IMR-90 (cell line): ENCODE measurements around the gene NAA80. TPM values are rescaled to one million over a fixed set of nuclear protein-coding genes. Genes with fewer than 3 reads are reported as not detected.

Source experiments
- ATAC-seq: fragments of 200-7000 bp; cut with Tn5 transposase; 2 replicates; pipeline ENCODE4 v1.9.1; 2020; ENCODE audit warnings: low read depth, mild to moderate bottlenecking, moderate library complexity
- BruUV-seq: library from RNA; stranded (reverse); fragments of 400-500 nt; replicated peaks from 2 replicates; lab custom pipeline; 2021; lab: Mats Ljungman, UMichigan
- CTCF ChIA-PET: fragments of 300-600 bp; formaldehyde crosslinking; extraction: SDS; loops from one replicate; lab custom pipeline; 2021; ENCODE audit warnings: antibody characterized with exemption; lab: Yijun Ruan, JAX
- POLR2A ChIA-PET: fragments of 300-600 bp; sonication (Branson Sonifier 250); formaldehyde crosslinking; loops from one replicate; lab custom pipeline; 2022; ENCODE audit warnings: antibody characterized with exemption; ENCODE audit not compliant: unreplicated experiment; lab: Charles Lee
- DNase-seq: peaks from one replicate; pipeline ENCODE4 v3.0.0; 2013
- H2AFZ ChIP-seq: replicated peaks from 2 replicates; pipeline ENCODE3; 2013; ENCODE audit warnings: low read length, mild to moderate bottlenecking; ENCODE audit not compliant: poor library complexity
- H2AK5ac ChIP-seq: 2 replicates; pipeline ENCODE4 v1.6.1; 2013; ENCODE audit warnings: low read depth, low read length, inconsistent platforms
- H2AK9ac ChIP-seq: replicated peaks from 2 replicates; pipeline ENCODE3; 2013; ENCODE audit warnings: mild to moderate bottlenecking, low read depth, low read length, moderate library complexity; ENCODE audit not compliant: poor library complexity
- H2BK120ac ChIP-seq: 2 replicates; pipeline ENCODE4 v1.6.1; 2013; ENCODE audit warnings: low read depth, low read length, inconsistent platforms
- H2BK15ac ChIP-seq: 3 replicates; pipeline ENCODE4 v1.6.1; 2013; ENCODE audit warnings: low read depth, low read length, inconsistent platforms
- H2BK20ac ChIP-seq: 2 replicates; pipeline ENCODE4 v1.6.1; 2013; ENCODE audit warnings: low read depth, mild to moderate bottlenecking, inconsistent platforms, low read length, moderate library complexity
- H2BK5ac ChIP-seq: 2 replicates; pipeline ENCODE4 v1.6.1; 2013; ENCODE audit warnings: mild to moderate bottlenecking, low read depth, low read length, inconsistent platforms; ENCODE audit not compliant: poor library complexity, severe bottlenecking
- H3K14ac ChIP-seq: replicated peaks from 2 replicates; pipeline ENCODE4 v1.6.1; 2013; ENCODE audit warnings: low read depth, low read length, inconsistent platforms
- H3K18ac ChIP-seq: 2 replicates; pipeline ENCODE4 v1.6.1; 2013; ENCODE audit warnings: low read depth, low read length, control low read depth
- H3K23ac ChIP-seq: 2 replicates; pipeline ENCODE4 v1.6.1; 2013; ENCODE audit warnings: low read depth, low read length, inconsistent platforms
- H3K27ac ChIP-seq: 2 replicates; pipeline ENCODE4 v1.5.1; 2013; ENCODE audit warnings: mild to moderate bottlenecking, control low read depth, low read length; ENCODE audit not compliant: insufficient read depth
- H3K27me3 ChIP-seq: 2 replicates; pipeline ENCODE4 v1.6.1; 2013; ENCODE audit warnings: low read length; ENCODE audit not compliant: control insufficient read depth, insufficient read depth
- H3K36me3 ChIP-seq: 2 replicates; pipeline ENCODE4 v1.6.1; 2013; ENCODE audit warnings: low read length, mixed read lengths; ENCODE audit not compliant: control insufficient read depth, insufficient read depth
- H3K4ac ChIP-seq: 2 replicates; pipeline ENCODE4 v1.6.1; 2013; ENCODE audit warnings: low read depth, low read length, inconsistent platforms
- H3K4me1 ChIP-seq: 2 replicates; pipeline ENCODE4 v1.6.1; 2013; ENCODE audit warnings: low read length, mixed read lengths; ENCODE audit not compliant: control insufficient read depth, insufficient read depth
- H3K4me2 ChIP-seq: 2 replicates; pipeline ENCODE4 v1.6.1; 2013; ENCODE audit warnings: low read depth, mild to moderate bottlenecking, control low read depth, low read length, moderate library complexity
- H3K4me3 ChIP-seq: 2 replicates; pipeline ENCODE4 v1.5.1; 2013; ENCODE audit warnings: low read depth, mild to moderate bottlenecking, control low read depth, low read length, moderate library complexity; ENCODE audit not compliant: insufficient read depth
- H3K56ac ChIP-seq: 2 replicates; pipeline ENCODE4 v1.6.1; 2013; ENCODE audit warnings: low read length, inconsistent platforms; ENCODE audit not compliant: insufficient read depth; ENCODE audit errors: extremely low read depth
- H3K79me1 ChIP-seq, 2 experiments: 2 replicates each; pipeline ENCODE4 v1.6.1; 2013; ENCODE audit warnings: low read length in 2 of 2, inconsistent platforms in 1 of 2, low read depth in 1 of 2
- H3K9ac ChIP-seq: 2 replicates; pipeline ENCODE4 v1.6.1; 2013; ENCODE audit warnings: low read depth, low read length, control low read depth
- H3K9me1 ChIP-seq: 2 replicates; pipeline ENCODE4 v1.6.1; 2013; ENCODE audit warnings: low read length, inconsistent platforms; ENCODE audit not compliant: insufficient read depth
- H3K9me3 ChIP-seq: 2 replicates; pipeline ENCODE4 v1.6.1; 2013; ENCODE audit warnings: low read length; ENCODE audit not compliant: control insufficient read depth, insufficient read depth
- H4K20me1 ChIP-seq: 2 replicates; pipeline ENCODE4 v1.6.1; 2013; ENCODE audit warnings: low read length, inconsistent platforms; ENCODE audit not compliant: insufficient read depth
- H4K5ac ChIP-seq: 2 replicates; pipeline ENCODE4 v1.6.1; 2013; ENCODE audit warnings: mild to moderate bottlenecking, low read depth, low read length, control low read depth
- H4K8ac ChIP-seq, 2 experiments: 2 replicates each; pipeline ENCODE4 v1.6.1; 2013; ENCODE audit warnings: low read depth in 2 of 2, low read length in 2 of 2, control low read depth in 1 of 2, inconsistent platforms in 1 of 2
- H4K91ac ChIP-seq: 2 replicates; pipeline ENCODE4 v1.6.1; 2013; ENCODE audit warnings: low read depth, low read length, inconsistent platforms; ENCODE audit not compliant: insufficient read depth
- MAZ ChIP-seq: IDR thresholded peaks from 2 replicates; pipeline ENCODE4 v1.6.1; 2012; ENCODE audit warnings: low read depth, mild to moderate bottlenecking, low read length, improper control_type of control experiment, moderate library complexity, borderline replicate concordance
- RAD21 ChIP-seq: IDR thresholded peaks from 2 replicates; pipeline ENCODE4 v1.6.1; 2012; ENCODE audit warnings: low read length, improper control_type of control experiment
- SMC3 ChIP-seq: fragments of 150-350 bp; IDR thresholded peaks from 2 replicates; pipeline ENCODE4 v1.6.1; 2016; ENCODE audit warnings: low read depth, mild to moderate bottlenecking, antibody characterized with exemption, low read length, moderate library complexity
- WGBS, 2 experiments: methylation state at CpG; one replicate each; pipeline versions ENCODE4 v1.1.5 to v1.1.7; 2013; ENCODE audit warnings: missing lambda C conversion rate in 2 of 2; ENCODE audit not compliant: insufficient read length in 1 of 2; ENCODE audit errors: extremely low coverage in 2 of 2; 5-methylcytosine and 5-hydroxymethylcytosine counted together
- dilution Hi-C: fragments of 300-500 bp; cut with HindIII; formaldehyde crosslinking; loops from one replicate; pipeline ENCODE4 v1.14.3; 2018; ENCODE audit warnings: low sequenced_read_pairs; ENCODE audit not compliant: unreplicated experiment
- in situ Hi-C: fragments of 300-500 bp; cut with MboI; formaldehyde crosslinking; loops from 3 replicates; pipeline ENCODE4 v1.14.3; 2019; ENCODE audit warnings: low sequenced_read_pairs, inconsistent platforms, mixed read lengths
- intact Hi-C: fragments of 100-400 bp; cut with micrococcal nuclease; formaldehyde crosslinking; loops from 2 replicates; pipeline ENCODE4 v1.10.0; 2022
- polyA plus RNA-seq, 3 experiments: library from polyadenylated mRNA; depleted of rRNA; stranded (reverse); fragments of >200 nt; gene quantifications; 2 replicates each; pipeline ENCODE4 v1.2.3, GENCODE V29; 2012; ENCODE audit warnings: low replicate concordance in 1 of 3
- total RNA-seq: library from RNA; depleted of rRNA; stranded (reverse); fragments of >200 nt; gene quantifications from 2 replicates; pipeline ENCODE4 v1.2.3, GENCODE V29; 2012

The NAA80 gene
- total and polyA plus RNA-seq, 2 of the 4 experiments (the other 2 are of a cell fraction), result 5.0 to 14.4 TPM

- Histone ChIP-seq H3K9ac (no peak overlapping the region), H2BK15ac (no peak overlapping the region), H3K4me3 (no peak overlapping the region), H4K5ac (no peak overlapping the region), H2AFZ (no peak overlapping the region), H2AK9ac (no peak overlapping the region), H3K14ac (no peak overlapping the region), H3K4me1 (peaks cover 17% of the 10 kb centered on the region), H3K4me2 (no peak overlapping the region), H3K23ac (no peak overlapping the region), H3K56ac (no peak overlapping the region), H2BK120ac (no peak overlapping the region), H3K9me1 (peaks cover 14% of the 10 kb centered on the region), H2AK5ac (no peak overlapping the region), H2BK20ac (no peak overlapping the region), H3K79me1 (peaks cover 18 to 77% of the 10 kb centered on the region in 2 experiments), H3K27me3 (no peaks in the 10 kb centered on the region), H4K20me1 (peaks cover 58% of the 10 kb centered on the region), H3K18ac (no peak overlapping the region), H3K4ac (0 out of 2 replicates have a peak overlapping the region, but pooled peaks have one; percentile 42), H2BK5ac (peak overlapping the region; percentile 21), H3K9me3 (no peaks in the 10 kb centered on the region), H3K36me3 (peaks cover 58% of the 10 kb centered on the region), H4K91ac (no peak overlapping the region), H4K8ac (no peak overlapping the region), H3K27ac (no peak overlapping the region)
- intact Hi-C loops, result no loop called here
- no TSS peak for BruUV-seq
- no peak for ATAC-seq
- WGBS, 2 experiments, result 89% methylated on average over 3 of the region's 9 CpGs; no CpG with 5 or more reads in 1 of the 2 experiments
- in situ Hi-C loops, result no loop called here
- dilution Hi-C loops, result no loop called here
- no peak for DNase-seq
- CTCF ChIA-PET, result no interaction called here
- POLR2A ChIA-PET, result no interaction called here
- TF ChIP-seq SMC3 (no peak), RAD21 (no peak), MAZ (no peak)
Measured at GRCh38 chr3:50255251-50255615, 44.0 kb downstream of the NAA80 start.
